Tibial nerve (tissue), 4 donors: ENCODE results near the gene RGS9.

ENCODE experiments used
- CTCF ChIP-seq, 5 experiments: fragments of 200-600 bp in 3 of 5; fragments of 450-650 bp in 2 of 5; sonication (generic) in 3 of 5; IDR thresholded peaks; one replicate each; pipeline ENCODE4 v1.5.1; 2016 to 2019; ENCODE audit warnings: antibody characterized with exemption in 5 of 5, mild to moderate bottlenecking in 3 of 5, moderate library complexity in 2 of 5
- EP300 ChIP-seq, 2 donors: sonication (generic); formaldehyde crosslinking; IDR thresholded peaks; one replicate each; pipeline ENCODE4 v1.6.1; 2017; ENCODE audit warnings: antibody characterized with exemption in 2 of 2, mild to moderate bottlenecking in 1 of 2

- TF ChIP-seq CTCF (IDR thresholded peaks at IDR 0.05) (no peak), EP300 (IDR thresholded peaks at IDR 0.05) (no peak)
Observed at GRCh38 chr17:65134035-65134434, 3.1 kb upstream of the RGS9 start.
